Hepatocyte (in vitro differentiated cells): ENCODE measurements around the gene RRP12. TPM values are rescaled to one million over a fixed set of nuclear protein-coding genes. Genes with fewer than 3 reads are reported as not detected.

Experiments
- DNase-seq: peaks from one replicate; pipeline ENCODE4 v3.0.0-alpha.2; 2016; ENCODE audit warnings: low spot score
- H2AFZ ChIP-seq: fragments of 200-600 bp; sonication (generic); 2 replicates; pipeline ENCODE4 v1.6.0; 2016; ENCODE audit warnings: antibody characterized with exemption, mild to moderate bottlenecking
- H3K27ac ChIP-seq: fragments of 200-600 bp; sonication (generic); 2 replicates; pipeline ENCODE4 v1.5.1; 2016; ENCODE audit warnings: mild to moderate bottlenecking
- H3K27me3 ChIP-seq: fragments of 200-600 bp; sonication (generic); 2 replicates; pipeline ENCODE4 v1.6.1; 2016
- H3K36me3 ChIP-seq: fragments of 200-600 bp; sonication (generic); replicated peaks from 2 replicates; pipeline ENCODE4 v1.5.1; 2016; ENCODE audit warnings: low read depth; ENCODE audit not compliant: insufficient read depth
- H3K4me1 ChIP-seq: fragments of 200-600 bp; sonication (generic); 2 replicates; pipeline ENCODE4 v1.5.1; 2016; ENCODE audit warnings: mild to moderate bottlenecking, moderate library complexity; ENCODE audit not compliant: insufficient read depth
- H3K4me2 ChIP-seq: fragments of 200-600 bp; sonication (generic); 2 replicates; pipeline ENCODE4 v1.6.0; 2016
- H3K4me3 ChIP-seq: fragments of 200-600 bp; sonication (generic); 2 replicates; pipeline ENCODE4 v1.5.1; 2016; ENCODE audit warnings: mild to moderate bottlenecking
- H3K79me2 ChIP-seq: fragments of 200-600 bp; sonication (generic); 2 replicates; pipeline ENCODE4 v1.6.0; 2017; ENCODE audit warnings: mild to moderate bottlenecking
- H3K9me2 ChIP-seq: fragments of 200-600 bp; sonication (generic); replicated peaks from 2 replicates; pipeline ENCODE4 v1.6.0; 2017; ENCODE audit warnings: mild to moderate bottlenecking; ENCODE audit not compliant: insufficient read depth
- H3K9me3 ChIP-seq: fragments of 200-600 bp; sonication (generic); 2 replicates; pipeline ENCODE4 v1.5.1; 2016; ENCODE audit warnings: low read depth, mild to moderate bottlenecking
- H4K20me1 ChIP-seq: fragments of 200-600 bp; sonication (generic); 2 replicates; pipeline ENCODE4 v1.6.0; 2016; ENCODE audit warnings: mild to moderate bottlenecking; ENCODE audit not compliant: insufficient read depth, poor library complexity, severe bottlenecking
- EZH2 ChIP-seq: fragments of 200-600 bp; sonication (generic); IDR thresholded peaks from 2 replicates; pipeline ENCODE4 v1.6.1; 2016; ENCODE audit warnings: antibody characterized with exemption, mild to moderate bottlenecking, borderline replicate concordance
- EZH2phosphoT487 ChIP-seq: fragments of 200-600 bp; sonication (generic); IDR thresholded peaks from one replicate; pipeline ENCODE4 v1.6.1; 2018; ENCODE audit warnings: antibody characterized with exemption, mild to moderate bottlenecking, low read depth, moderate library complexity; ENCODE audit not compliant: unreplicated experiment, severe bottlenecking
- WGBS: methylation state at CpG from one replicate; pipeline ENCODE4 v1.1.6; 2016; ENCODE audit warnings: low lambda C conversion rate; ENCODE audit errors: missing lambda C conversion rate; 5-methylcytosine and 5-hydroxymethylcytosine counted together
- polyA plus RNA-seq: library from polyadenylated mRNA; unstranded; fragments of >200 nt; fragmentation: Nextera tagmentation; extraction: Ambion mirVana; gene quantifications from 2 replicates; pipeline ENCODE4 v1.2.1, GENCODE V29; 2016
- total RNA-seq: library from RNA; depleted of rRNA; stranded (reverse); fragments of >200 nt; gene quantifications from 2 replicates; pipeline ENCODE4 v1.2.3, GENCODE V29; 2014
- TF ChIP-seq, protein P1 (sequence below): fragments of 200-600 bp; sonication (generic); IDR thresholded peaks from 2 replicates; pipeline ENCODE4 v1.5.1; 2016; ENCODE audit warnings: antibody characterized with exemption, mild to moderate bottlenecking; ENCODE audit not compliant: poor library complexity

RRP12 gene
- total and polyA plus RNA-seq, 2 experiments from 2014 or later: 10.6 to 20.6 TPM

DNA sequence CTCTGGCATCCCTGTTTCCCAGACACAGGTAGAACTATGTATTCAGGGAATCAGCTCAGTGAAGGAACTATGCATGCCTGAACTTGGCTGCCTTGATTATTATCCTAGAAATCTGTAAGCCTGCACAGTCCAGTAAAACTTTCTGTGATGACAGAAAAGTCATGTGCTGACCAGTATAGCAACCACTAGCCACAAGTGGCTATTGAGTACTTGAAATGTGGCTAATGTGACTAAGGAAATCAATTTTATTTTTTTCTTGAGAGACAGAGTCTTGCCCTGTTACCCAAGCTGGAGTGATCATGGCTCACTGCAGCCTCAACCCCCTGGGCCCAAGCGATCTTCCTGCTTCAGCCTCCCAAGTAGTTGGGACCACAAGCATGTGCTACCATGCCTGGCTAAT is 41.1 kb upstream of the RRP12 start:
- Histone ChIP-seq H3K36me3 (no peaks in the 10 kb centered on the region), H3K27me3 (no peaks in the 10 kb centered on the region), H3K9me3 (no peaks in the 10 kb centered on the region), H4K20me1 (no peaks in the 10 kb centered on the region), H3K4me3 (no peak overlapping the region), H3K79me2 (peaks cover 22% of the 10 kb centered on the region), H2AFZ (no peak overlapping the region), H3K4me2 (no peak overlapping the region), H3K9me2 (no peaks in the 10 kb centered on the region), H3K4me1 (peaks cover 11% of the 10 kb centered on the region), H3K27ac (no peak overlapping the region)
- 94% methylated on average over 1 of the region's 1 CpG for WGBS
- no peak for DNase-seq
- TF ChIP-seq EZH2 (no peak), EZH2phosphoT487 (no peak)
- TF ChIP-seq, protein P1, sequence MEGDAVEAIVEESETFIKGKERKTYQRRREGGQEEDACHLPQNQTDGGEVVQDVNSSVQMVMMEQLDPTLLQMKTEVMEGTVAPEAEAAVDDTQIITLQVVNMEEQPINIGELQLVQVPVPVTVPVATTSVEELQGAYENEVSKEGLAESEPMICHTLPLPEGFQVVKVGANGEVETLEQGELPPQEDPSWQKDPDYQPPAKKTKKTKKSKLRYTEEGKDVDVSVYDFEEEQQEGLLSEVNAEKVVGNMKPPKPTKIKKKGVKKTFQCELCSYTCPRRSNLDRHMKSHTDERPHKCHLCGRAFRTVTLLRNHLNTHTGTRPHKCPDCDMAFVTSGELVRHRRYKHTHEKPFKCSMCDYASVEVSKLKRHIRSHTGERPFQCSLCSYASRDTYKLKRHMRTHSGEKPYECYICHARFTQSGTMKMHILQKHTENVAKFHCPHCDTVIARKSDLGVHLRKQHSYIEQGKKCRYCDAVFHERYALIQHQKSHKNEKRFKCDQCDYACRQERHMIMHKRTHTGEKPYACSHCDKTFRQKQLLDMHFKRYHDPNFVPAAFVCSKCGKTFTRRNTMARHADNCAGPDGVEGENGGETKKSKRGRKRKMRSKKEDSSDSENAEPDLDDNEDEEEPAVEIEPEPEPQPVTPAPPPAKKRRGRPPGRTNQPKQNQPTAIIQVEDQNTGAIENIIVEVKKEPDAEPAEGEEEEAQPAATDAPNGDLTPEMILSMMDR: no peak

- over 99% methylated on average over 6 of the region's 6 CpGs for WGBS
- Histone ChIP-seq H3K27ac (no peak overlapping the region), H3K79me2 (peaks cover 3% of the 10 kb centered on the region), H2AFZ (no peak overlapping the region), H3K36me3 (no peaks in the 10 kb centered on the region), H4K20me1 (no peaks in the 10 kb centered on the region), H3K4me2 (no peak overlapping the region), H3K9me2 (no peaks in the 10 kb centered on the region), H3K9me3 (no peaks in the 10 kb centered on the region), H3K27me3 (no peaks in the 10 kb centered on the region), H3K4me3 (no peak overlapping the region), H3K4me1 (no peaks in the 10 kb centered on the region)
- no peak for DNase-seq
- TF ChIP-seq, protein P1: no peak
- TF ChIP-seq EZH2phosphoT487: no peak
- TF ChIP-seq EZH2: no peak
Observed at GRCh38 chr10:97435211-97435610, 34.1 kb upstream of the RRP12 start.

GRCh38 chr10:97434557-97434956 is 33.4 kb upstream of the RRP12 start:
- Histone ChIP-seq H2AFZ (no peak overlapping the region), H3K79me2 (peaks cover 9% of the 10 kb centered on the region), H3K9me2 (no peaks in the 10 kb centered on the region), H3K4me1 (no peaks in the 10 kb centered on the region), H3K27me3 (no peaks in the 10 kb centered on the region), H3K9me3 (no peaks in the 10 kb centered on the region), H3K27ac (no peak overlapping the region), H4K20me1 (no peaks in the 10 kb centered on the region), H3K4me3 (no peak overlapping the region), H3K36me3 (no peaks in the 10 kb centered on the region), H3K4me2 (no peak overlapping the region)
- DNase-seq: no peak
- 95% methylated on average over 1 of the region's 1 CpG for WGBS
- TF ChIP-seq, protein P1: no peak
- TF ChIP-seq EZH2 (no peak), EZH2phosphoT487 (no peak)

DNA sequence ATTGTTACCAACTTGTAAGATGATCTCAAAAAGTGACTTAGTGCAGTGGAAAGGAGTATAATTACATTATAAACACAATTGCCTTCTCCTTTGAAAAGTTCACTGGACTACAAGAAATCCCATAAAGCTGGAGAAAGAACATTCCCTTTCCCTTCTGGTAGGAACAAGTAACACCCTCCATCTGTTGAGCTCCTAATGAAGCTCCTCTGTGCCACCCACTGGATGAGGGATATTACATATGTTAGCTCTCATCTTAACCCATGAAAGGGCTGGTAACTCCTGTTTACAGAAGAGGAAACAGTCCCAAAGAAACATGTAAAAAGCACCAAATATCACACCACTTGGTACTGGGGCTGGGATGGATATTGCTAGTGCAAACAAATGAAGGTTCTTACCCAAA is 32.9 kb upstream of the RRP12 start:
- no peak overlapping the region for H2AFZ ChIP-seq
- TF ChIP-seq EZH2: no peak
- TF ChIP-seq EZH2phosphoT487: no peak
- TF ChIP-seq, protein P1: no peak
- no peaks in the 10 kb centered on the region for H3K9me2 ChIP-seq
- no peak overlapping the region for H3K27ac ChIP-seq
- no peaks in the 10 kb centered on the region for H3K9me3 ChIP-seq
- H3K27me3 ChIP-seq: no peaks in the 10 kb centered on the region
- no peak overlapping the region for H3K4me2 ChIP-seq
- no peaks in the 10 kb centered on the region for H4K20me1 ChIP-seq
- H3K79me2 ChIP-seq: peaks cover 14% of the 10 kb centered on the region
- H3K4me1 ChIP-seq: no peaks in the 10 kb centered on the region
- H3K4me3 ChIP-seq: no peak overlapping the region
- DNase-seq: no peak
- no peaks in the 10 kb centered on the region for H3K36me3 ChIP-seq
